ENCODE data around the gene CUEDC1.

Gene CUEDC1

DNA sequence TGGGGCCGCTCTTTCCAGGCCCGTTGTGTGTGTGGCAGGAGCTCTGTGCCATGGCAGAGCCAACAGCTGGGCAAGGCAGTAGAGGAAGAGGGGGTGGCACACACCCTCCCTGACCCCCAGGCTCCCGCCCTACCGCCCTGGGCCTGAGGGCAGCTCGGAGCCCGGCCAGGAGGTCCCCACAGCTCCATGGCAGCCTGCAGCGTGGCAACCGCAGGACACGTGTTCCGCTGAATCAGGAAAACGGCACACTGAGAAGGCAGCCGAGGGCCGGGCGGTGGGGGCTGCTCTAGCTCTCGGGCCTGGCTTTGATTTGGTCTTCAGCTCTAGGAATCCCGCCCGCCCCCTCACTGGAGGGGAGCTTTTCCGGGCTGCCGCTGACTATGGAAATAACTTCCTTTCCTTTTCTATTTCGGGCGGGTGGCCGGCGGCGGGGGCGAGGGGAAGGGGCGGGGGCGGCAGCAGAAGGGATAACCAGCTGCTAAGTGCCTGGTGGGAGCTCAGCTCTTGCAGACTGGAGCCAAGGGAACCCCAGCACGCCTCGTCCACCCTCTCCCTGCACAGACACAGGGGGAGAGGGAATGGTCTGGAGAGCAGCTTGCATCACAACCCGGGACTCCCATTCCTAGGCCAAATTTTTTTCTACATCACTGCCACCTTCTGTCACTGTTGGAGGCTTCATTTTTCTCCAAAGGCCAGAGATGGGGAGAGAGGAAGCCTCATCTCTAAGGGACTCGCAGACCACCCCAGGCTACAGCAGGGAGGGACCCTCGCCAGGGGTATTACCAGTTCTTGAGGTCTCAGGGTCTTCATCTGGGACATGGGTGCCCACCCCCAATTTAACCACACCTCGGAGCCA lies 80.5 kb downstream of the CUEDC1 start:
- DNase-seq (ENCODE audit: low read depth) = no peak

DNA sequence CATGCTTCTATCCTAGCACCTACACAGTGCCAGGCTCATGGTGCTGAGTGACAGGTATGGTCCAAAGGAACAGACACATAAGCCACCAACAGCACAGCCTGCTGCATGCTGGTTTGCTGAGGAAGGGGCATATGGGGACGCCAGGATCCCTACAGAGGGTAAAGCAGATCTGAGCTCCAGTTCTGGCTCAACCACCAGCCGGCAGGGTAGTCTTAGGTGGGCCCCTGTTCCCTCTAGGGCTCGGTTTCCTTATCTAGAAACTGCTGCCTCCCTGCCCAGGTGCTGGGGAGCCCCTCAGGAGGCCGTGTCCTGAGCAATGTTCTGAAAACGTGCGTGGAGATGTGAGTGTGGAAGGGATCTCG lies 81.2 kb downstream of the CUEDC1 start:
- DNase-seq (ENCODE audit: low read depth) = no peak

DNA sequence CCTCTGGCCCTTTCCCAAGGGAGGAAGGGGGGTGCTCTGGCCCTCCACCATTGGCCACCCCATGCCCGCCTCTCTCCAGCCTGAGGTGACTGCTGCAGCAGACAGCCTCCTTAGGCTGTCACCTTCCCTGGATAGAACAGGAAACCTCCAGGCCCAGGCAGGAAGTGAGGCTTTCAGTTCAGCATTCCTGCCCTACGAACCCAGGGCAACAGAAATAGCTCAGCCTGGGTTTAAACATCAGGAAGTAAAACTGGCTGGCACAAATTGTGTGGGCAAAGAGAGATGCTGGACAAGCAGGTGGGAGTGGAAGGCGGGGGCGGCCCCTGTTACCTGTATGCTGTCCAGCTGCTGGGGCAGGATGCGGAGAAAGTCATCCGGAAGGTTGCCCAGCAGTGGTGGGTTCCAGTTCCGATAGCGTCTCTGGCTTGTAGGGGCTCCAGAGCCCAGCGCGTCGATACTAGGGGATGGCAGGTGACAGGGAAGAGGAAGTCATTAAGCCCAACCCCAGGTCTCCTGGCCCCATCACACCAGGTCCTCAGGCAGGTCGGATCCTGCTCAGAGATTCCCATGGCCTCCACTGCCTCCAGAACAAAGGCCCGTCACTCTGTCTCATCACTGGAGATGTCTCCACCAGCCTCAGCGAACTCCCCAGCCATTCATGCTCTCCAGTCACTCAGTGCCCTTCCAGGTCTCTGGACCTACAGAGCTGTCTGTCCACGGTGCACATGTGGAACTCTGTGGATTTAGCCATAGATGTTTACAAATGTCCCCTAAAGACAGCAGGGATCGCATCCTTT lies 81.8 kb downstream of the CUEDC1 start:
- no peak for DNase-seq (ENCODE audit: low read depth)

DNA sequence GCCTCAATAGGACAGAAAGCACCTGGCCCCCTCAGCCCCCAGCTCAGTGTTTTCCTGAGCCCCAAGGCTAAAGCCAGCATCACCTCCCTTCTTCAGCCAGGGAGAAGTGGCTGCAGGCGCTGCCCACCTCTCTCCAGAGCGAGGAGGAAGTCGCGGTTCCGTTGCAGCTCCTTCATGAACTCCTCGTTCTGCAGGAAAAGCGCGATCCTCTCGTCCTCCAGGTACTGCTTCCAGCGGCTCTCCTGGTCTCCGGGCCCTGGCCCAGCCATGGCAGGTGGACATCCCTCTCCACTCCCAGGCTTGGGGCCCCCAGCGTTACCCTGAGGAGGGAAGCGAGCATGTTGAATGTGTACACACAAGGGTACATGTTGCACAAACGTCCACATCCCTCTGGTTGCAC lies 82.7 kb downstream of the CUEDC1 start:
- no peak for DNase-seq (ENCODE audit: low read depth)

DNA sequence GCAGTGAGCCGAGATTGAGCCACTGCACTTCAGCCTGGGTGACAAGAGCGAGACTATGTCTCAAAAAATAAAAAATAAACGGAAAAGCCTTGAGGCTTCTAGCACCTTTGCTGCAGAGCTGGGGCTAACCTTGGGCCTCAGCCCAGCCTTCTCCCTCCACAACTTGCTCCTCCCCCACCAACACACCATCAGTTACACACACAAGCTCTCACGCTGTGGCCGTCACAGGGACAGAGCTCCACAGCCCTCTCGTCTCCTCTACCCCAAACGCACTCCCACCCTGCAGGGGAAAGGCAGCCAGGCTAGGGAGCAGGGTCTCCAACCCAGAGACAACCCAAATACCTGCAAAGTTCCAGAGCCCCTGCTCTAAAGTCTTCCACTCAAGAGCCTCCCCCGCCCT lies 83.3 kb downstream of the CUEDC1 start:
- no peak for DNase-seq (ENCODE audit: low read depth)

DNA sequence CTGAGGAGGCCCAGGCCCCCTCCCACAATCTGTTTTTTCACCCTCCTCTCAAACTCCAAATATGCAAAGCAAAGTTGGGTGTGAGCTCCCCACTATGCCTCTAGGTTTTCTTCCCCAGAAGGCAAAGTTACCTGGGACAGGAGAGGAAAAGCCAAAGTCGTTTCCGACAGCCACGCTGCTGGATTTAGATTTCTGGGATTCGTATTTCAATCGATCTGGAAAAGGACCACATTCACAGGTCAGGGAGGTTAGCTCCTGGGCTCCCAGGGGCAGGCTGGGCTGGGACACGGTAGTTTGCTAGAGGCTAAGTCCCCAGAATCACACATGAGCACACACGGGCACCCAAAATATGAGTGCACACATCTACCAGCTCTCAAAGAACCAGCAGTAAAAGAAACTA lies 84.1 kb downstream of the CUEDC1 start:
- DNase-seq (ENCODE audit: low read depth) = no peak

DNA sequence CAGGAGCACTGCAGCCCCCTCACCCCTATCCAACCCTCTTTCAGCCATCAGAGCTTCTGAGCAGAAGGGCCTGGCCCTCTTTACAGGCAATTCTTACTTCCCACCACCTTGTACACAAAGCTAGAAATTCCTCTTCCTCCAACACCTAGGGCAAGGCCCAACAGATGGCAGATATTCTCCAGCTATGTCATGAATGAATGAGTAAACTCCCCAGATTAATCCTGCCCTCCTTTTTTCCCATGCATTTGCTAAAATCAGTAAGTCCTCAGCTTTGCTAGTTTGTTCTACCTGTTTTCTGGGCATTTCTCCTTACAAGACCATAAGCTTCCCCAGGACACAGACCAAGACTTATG lies 85.0 kb downstream of the CUEDC1 start:
- DNase-seq (ENCODE audit: low read depth) = no peak

DNA sequence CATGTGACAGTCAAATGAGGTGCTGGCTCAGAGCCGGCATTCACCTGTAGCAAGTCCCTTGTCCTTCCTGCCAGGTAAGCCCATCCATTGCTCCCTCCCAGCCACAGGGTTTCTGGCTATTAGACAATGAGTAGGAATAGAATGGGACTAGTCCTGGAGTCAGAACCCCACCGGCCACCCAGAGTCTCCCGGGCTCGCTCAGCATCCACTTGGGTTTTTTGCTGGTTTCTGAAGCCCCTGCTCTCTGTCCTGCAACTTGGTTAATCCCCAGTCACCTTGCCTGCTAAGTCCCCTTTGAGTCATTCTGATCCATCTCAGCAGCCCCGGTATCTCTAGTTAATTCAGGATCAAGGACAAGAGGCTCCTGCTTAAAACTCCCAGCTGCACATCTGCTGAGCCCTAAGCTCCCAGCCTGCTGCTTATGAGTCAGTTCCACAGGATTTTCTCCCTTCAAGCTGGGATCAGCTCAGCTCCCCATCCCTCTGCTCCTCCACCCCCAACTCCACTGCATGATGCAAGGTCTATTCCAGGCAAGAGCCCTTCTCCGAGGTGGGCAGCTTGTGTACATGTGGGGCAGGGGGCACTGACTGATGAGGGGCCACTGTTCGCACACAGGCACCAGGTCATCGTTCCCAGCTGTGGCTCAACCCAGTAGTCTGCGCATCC lies 85.5 kb downstream of the CUEDC1 start:
- DNase-seq (ENCODE audit: low read depth) = no peak

DNA sequence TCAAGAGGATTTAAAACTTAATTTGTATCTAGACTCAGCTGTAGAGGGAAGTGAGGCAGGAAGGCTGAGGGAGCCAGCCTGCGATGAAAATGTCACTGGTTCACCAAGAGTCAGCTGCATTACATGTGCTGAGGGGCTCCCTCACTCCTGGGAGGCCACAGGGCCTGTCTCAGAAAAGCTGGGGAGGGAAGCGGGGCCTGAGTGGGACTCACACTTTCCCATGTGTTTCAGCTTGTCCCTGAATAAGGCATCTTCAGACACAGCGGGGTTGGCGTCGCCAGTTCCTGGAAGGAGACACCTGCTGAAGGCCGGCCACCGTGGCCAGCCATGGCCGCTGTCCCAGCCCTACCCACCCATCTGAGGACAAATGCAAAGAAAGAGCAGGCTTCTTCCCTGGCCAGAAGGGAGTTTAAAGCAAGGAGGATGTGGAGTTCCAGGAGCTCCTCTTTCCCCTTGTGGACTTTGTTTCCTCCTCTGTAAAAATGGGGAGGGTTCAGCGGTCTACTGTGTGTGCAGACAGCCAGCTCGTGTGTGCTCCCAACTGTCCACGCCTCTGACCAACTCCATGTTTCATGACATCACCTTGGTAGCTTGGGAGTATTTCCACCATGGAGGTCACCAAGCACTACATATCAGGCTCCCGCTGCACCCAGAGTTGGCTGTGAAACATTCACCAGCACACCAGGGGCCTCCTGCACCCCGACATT lies 86.1 kb downstream of the CUEDC1 start:
- DNase-seq (ENCODE audit: low read depth) = no peak

DNA sequence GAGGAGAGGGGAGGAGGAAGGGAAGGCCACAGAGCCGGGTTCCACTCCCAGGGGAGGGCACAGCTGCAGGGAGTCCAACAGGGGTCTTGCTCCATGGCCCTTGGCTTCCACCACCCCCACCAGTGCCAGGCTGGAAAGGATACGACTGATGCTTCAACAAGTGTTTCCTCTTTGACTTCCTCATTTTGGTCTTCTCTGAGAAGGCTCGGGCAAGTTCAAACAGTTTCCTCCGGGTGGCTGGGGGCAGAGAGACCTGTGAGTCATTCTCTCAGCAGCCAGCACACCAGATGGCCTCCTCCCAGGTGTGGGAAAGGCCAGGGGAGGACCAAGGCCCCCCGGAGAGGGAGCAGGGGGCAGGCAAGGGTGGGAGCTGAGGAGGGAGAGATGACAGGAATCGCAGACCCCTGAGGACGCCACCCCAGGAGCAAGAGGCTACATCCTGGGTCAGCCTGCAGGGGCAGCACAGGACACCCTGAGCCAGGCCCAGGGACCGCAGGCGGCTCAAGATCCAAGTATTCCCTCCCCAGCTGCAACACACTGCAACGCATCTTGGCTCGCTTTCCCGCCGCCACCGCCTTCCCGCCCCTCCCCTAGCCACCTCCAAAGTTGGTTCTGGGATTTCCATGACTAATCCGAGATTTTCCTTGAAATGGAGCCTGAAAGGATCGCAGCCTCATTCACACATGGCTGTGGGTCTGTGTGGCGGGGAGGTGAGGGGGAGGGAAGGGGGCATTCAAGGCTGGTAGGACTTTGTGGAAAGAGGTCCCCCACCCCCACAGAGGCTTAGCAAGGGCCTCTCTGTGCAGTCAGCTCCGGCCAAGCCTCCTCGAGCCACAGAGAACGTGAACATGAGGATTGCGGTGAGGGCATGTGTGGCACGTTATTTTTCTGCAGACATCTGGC lies 87.0 kb downstream of the CUEDC1 start:
- DNase-seq (ENCODE audit: low read depth) = no peak

DNA sequence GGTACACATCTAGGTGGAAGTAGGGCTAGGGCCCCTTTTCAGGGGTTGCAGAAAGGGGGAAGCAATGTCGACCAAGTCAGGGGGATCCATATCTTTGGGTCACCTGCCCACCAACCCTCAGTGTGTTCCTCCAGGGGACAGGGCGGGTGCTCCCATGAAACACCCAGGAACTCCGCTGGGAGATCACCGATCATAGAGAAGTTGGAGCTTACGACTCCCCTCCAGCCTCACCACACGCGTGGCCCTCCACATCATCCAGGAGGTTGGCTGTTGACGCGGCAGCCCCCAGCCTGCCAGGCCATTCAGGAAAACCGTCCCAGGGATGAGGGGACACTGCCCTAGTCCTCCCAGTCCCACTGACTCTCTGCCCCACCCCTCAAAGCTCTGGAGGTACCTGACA lies 88.1 kb downstream of the CUEDC1 start:
- DNase-seq (ENCODE audit: low read depth) = no peak

DNA sequence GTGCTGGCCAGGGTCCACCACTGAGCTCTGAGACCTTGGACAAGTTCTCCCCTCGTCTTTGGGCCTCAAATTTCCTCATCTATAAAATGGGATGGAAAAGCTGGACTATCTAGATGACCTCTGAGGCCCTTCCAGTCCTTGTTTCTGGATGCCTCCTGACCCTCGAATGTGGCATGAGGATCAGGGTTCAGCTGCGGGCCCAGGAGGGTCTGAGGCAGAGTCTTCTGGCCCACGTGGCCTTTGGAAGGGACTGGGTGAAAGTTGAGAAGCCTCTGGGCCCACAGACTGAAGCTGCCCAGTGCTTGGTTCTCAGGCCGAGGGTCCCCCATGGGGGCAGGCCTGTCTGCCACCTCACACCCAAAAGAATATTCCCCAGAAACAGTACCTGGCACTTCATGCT lies 88.5 kb downstream of the CUEDC1 start:
- DNase-seq (ENCODE audit: low read depth) = no peak

DNA sequence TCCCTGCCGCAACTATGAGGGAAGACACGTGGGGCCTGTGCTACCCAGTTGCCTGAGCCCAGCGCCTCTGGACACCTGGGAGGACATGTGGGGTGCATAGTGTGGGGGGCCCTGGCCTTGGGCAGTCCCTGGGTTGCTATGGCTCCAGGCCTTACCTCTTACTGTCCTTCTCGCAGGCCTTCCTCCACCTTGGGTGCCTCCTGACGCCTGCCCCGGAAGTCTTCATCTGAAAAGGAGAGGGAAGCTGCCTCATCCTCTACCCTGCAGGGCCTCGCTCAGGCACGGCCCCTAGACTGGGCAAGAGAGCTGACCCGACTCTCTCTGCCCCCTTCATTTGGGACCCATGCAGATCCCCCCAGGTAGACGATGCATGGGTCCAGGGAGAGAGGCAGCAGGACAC lies 88.9 kb downstream of the CUEDC1 start:
- no peak for DNase-seq (ENCODE audit: low read depth)

DNA sequence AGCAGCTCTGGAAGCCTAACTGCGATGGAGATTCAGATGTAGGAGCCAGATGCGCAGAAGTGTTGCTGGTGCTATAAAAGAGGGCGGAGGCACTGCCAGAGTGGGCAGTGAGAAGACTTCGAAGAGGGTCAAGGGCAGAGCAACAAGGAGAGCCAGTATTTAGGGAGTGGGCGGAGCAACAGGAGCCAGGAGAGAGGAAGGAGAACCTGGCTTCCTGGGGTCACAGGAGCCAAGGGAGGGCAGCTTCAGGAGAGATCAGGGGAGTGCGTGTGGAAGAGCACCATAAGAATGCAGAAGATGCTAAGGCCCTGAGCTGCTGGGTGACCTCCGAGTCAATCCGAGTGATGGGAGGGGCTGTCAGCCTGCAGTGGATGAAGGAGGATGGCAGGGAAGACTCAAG lies 90.9 kb downstream of the CUEDC1 start:
- DNase-seq (ENCODE audit: low read depth) = no peak

DNA sequence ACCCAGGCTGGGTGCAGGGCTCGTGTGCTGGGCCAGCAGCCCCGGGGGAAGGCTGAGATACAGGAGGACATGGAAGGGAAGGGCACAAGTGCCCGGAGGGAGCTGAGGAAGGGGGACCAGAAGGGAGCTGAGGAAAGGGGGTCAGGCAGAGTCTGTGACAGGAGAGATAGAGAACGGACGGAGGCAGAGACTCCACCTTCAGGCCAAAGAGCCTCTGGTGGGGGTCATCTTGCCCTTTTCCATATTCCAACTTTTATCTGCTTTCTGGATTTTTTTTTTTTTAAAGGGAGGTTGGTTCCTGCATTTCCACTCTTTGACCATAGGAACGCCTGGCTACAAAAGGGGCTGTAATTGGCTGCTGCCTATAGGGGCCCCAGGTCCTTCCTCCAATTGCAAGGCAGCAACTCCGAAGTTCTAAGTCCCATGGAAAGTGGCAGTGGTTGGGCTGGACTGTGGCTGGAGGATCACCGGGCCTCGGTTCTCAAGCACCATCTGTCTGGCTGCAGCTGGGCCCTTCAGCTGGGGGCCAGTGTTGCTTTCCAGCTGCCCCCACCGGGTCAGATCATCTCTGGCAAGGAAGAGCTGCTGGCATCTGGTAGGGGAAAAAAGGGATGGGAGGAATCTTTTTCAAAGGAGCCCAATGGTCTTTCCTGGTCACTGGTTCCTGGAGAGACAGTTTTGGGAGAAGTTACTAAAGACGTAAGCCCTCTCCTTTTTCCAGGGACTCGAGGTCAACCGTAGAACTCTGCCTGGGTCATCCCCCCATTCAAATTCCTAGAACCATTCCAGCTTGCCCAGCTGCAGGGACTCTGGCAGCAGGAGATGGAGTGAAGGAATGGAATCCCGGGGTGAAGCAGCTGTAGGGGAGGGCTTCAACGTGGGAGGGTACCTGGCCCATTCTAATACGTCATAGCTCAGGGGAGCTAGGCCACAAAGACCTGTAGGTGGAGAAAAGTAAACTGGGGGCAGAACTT lies 92.2 kb downstream of the CUEDC1 start:
- no peak for DNase-seq (ENCODE audit: low read depth)

DNA sequence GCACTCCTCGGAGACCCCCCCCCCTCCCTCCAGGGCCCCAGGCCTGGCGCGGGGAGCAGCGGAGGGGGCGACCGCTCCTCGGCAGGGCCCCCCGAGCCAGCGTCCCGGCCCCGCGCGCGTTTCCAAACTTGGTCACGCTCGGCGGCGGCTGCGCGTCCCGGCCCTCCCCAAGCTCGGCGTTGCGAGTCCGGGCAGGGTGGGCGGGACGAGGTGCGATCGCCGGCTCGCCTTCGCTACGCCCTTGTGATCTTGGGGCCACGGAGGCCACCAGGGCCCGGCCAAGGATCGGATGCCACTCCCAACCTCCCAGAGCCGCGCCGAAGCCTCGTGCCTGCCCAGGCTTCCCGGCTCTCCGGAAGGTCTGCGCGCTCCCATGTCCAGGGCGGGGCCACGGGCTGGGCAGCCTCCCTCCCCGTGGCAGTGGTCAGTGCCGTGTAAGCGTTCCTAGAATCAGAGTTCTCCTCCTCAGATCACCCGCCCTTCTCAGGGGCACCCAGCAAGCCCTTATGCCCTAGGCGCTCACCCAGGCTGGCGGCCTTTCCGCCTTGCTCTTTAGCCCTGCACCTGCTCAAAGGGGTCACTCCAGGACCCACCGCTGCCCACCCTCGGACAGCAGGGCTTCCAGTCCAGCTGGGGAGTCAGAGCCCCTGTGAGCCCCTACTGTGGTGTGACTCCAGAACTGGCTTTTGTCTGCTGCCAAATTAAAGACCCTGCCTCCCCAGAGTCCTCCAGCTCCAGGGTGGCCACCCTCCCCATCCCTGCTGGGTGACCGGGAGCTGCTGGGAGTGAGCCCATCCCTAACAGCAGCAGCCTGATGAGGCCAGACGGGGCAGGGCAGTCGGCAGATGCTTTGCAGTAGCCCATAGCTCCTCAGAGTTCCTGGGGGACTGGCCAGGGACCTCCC lies 93.2 kb downstream of the CUEDC1 start:
- no peak for DNase-seq (ENCODE audit: low read depth)

DNA sequence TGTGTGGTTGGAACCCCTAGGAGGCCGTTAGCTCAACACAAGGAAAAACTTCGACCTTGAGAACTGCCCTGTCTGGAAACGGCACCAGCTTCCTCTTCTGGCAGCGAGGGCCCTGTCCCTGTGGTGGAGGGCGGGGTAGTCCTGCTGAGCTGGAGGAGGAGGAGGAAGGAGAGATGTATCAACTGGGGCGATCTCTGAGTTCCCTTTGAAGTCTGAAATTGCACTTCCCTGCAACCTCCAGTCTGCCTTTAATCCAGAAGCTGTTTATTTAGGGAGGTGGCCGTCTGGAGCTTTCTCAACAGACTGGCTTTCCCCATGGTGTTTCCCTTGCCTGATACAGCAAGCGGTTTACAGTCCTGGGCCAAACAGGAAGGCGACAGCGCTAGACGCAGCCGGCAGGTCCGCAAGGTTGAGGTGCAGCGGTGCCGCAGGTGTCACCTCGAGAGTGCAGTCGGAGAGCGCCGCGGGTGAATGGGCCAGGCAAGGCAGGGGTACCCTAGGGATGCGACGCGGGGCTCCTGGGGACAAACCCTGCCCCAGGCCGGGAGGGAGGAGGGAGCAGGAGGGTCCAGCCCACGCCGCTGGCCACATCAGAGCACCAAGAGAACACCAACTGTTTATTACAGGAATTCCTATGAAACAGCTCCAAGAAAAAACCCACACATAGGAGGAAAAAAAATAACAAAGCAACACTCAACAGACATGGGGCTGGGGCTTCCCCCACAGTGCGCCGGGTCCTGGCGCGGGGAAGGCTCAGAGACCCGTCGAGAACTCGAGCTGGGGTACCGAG lies 94.0 kb downstream of the CUEDC1 start:
- DNase-seq (ENCODE audit: low read depth) = no peak

DNA sequence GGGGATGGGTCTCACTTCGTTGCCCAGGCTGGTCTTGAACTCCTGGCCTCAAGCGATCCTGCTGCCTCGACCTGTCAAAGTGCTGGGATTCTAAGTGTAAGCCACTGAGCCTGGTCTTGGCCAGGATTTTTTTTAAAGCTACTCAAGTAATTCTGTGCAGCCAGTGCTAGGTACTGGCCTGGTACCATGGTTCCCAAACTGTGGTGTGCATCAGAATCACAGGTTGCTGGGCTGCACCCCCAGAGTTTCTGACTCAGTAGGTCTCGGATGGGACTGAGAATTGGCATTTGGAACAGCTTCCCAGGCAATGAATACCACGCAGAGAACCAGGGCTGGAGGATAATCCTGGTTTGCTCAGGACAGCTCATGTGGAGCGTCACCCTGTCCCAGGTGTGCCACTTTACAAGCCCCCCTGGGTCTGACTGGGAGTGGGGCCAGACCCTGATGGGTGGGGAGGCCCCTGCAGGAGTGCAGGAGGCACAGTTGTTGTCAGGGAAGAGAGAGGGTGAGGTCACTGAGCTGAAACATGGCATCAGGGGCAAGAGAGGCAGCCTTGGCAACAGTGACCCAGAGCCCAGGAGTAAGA lies 94.7 kb downstream of the CUEDC1 start:
- DNase-seq (ENCODE audit: low read depth) = no peak

Data from T follicular helper cell (primary cell).